GM21390 (cell line): Measurements from ENCODE around the gene SNX13.
"Not testable (repeated sequence)": the region's sequence is repeated elsewhere in the genome, so short reads cannot be mapped to it uniquely, and the experiment has no call there.

Experiments
- ATAC-seq: cut with Tn5 transposase; IDR thresholded peaks from one replicate; pipeline ENCODE4 v1.9.1; 2021; ENCODE audit not compliant: unreplicated experiment

The SNX13 gene

GRCh38 chr7:17849504-17849903, 90.8 kb downstream of the SNX13 start:
- no peak for ATAC-seq

- ATAC-seq, result no peak
These were observed 91.8 kb downstream of the SNX13 start for GRCh38 chr7:17848516-17848915.

- no peak for ATAC-seq
These were observed 93.4 kb downstream of the SNX13 start for GRCh38 chr7:17846935-17847334.

GRCh38 chr7:17845197-17845547, 95.1 kb downstream of the SNX13 start:
- ATAC-seq, result no peak

GRCh38 chr7:17844514-17845196, 95.6 kb downstream of the SNX13 start:
- ATAC-seq, result no peak

- no peak for ATAC-seq
These were observed 96.3 kb downstream of the SNX13 start for GRCh38 chr7:17844022-17844421.

- ATAC-seq, result no peak
These were observed 97.3 kb downstream of the SNX13 start for GRCh38 chr7:17843041-17843440.

- ATAC-seq, result no peak
These were observed 107.4 kb downstream of the SNX13 start for GRCh38 chr7:17832820-17833355.

- ATAC-seq, result no peak
These were observed 108.1 kb downstream of the SNX13 start for GRCh38 chr7:17832242-17832641.

GRCh38 chr7:17830206-17830605, 110.1 kb downstream of the SNX13 start:
- no peak for ATAC-seq

GRCh38 chr7:17829001-17829400, 111.3 kb downstream of the SNX13 start:
- ATAC-seq, result no peak

GRCh38 chr7:17822547-17823173, 117.6 kb downstream of the SNX13 start:
- ATAC-seq, result no peak

GRCh38 chr7:17816903-17817302, 123.4 kb downstream of the SNX13 start:
- ATAC-seq, result no peak

- no peak for ATAC-seq
These were observed 125.0 kb downstream of the SNX13 start for GRCh38 chr7:17815318-17815717.

- ATAC-seq, result no peak
These were observed 126.2 kb downstream of the SNX13 start for GRCh38 chr7:17814058-17814457.

GRCh38 chr7:17809215-17809614, 131.1 kb downstream of the SNX13 start:
- not testable (repeated sequence) for ATAC-seq

- no peak for ATAC-seq
These were observed 133.1 kb downstream of the SNX13 start for GRCh38 chr7:17807242-17807641.

GRCh38 chr7:17806631-17807030, 133.7 kb downstream of the SNX13 start:
- ATAC-seq, result no peak

- ATAC-seq, result no peak
These were observed 138.2 kb downstream of the SNX13 start for GRCh38 chr7:17802056-17802455.

- ATAC-seq, result no peak
These were observed 148.0 kb downstream of the SNX13 start for GRCh38 chr7:17792075-17792936.

GRCh38 chr7:17787257-17787656, 153.0 kb downstream of the SNX13 start:
- no peak for ATAC-seq
